ENCODE measurements around the gene DDIAS. TPM values are rescaled to one million over a fixed set of nuclear protein-coding genes. Genes with fewer than 3 reads are reported as not detected.
A peak's percentile ranks its signal among the peaks of the same experiment; 100 is the strongest.

The DDIAS gene
- total RNA-seq, 2 experiments from 2014 or later: 16.8 to 19.4 TPM

GRCh38 chr11:82865841-82866240 is 35.7 kb upstream of the DDIAS start:
- POLR2A ChIA-PET: no interaction called here
- CTCF ChIA-PET: interaction anchor here (3.2 kb wide), 1 partner anchor 15 kb away, joined by 20 read pairs; no protein-coding TSS in a partner anchor

DNA sequence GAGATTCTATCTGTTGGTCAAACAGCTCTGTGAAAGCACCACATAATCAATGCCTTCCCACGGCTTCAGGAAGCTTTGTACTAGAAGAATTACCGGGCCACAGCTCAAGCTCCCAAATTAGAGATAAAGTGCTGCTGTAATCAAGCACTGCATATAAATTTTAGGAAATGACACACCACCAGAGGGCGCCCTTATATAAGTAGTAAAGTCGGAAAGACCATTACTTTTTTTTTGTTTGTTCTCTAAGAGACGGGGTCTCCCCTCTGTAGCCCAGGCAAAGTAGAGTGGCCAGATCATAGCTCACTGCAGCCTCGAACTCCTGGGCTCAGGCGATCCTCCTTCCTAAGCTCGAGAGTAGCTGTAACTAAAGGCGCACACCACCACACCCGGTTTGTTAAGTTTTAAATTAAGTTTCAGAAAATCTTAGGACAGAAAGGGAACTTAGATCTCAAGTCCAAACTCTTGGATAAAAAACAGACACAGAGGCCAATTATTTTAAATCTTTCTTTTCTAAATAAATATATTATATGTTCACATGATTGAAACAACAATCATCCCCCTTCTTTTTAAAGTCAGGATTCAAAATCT is 33.9 kb upstream of the DDIAS start:
- ChIA-PET POLR2A (interaction anchor here (0.9 to 1.2 kb wide), 2 partner anchors 33 to 34 kb away, joined by 3 to 4 read pairs; partner anchors contain the start of genes DDIAS and PRCP), CTCF (interaction anchor here (0.6 to 3.2 kb wide), 82 partner anchors 8 to 955 kb away, joined by 3 to 51 read pairs (median 4); partner anchors contain the start of genes DDIAS, PCF11, PRCP and RAB30)
- Mint-ChIP-seq H3K36me3 (no peaks in the 10 kb centered on the region), H3K27me3 (no peaks in the 10 kb centered on the region), H3K9me3 (no peaks in the 10 kb centered on the region), H3K27ac (no peak overlapping the region), H3K4me3 (no peak overlapping the region), H3K4me1 (ENCODE audit: low read depth) (peaks cover 12% of the 10 kb centered on the region)
- peak; percentile 68 for DNase-seq
- intact Hi-C loops (cut with micrococcal nuclease): loop anchor here (1.0 to 10.0 kb wide), 6 partner anchors 28 to 953 kb away; partner anchors contain the start of gene DDIAS

More at GRCh38 chr11:82865841-82866240, 35.7 kb upstream of the DDIAS start:
- H3K9me3 Mint-ChIP-seq: no peaks in the 10 kb centered on the region
- H3K36me3 Mint-ChIP-seq: no peaks in the 10 kb centered on the region
- H3K27ac Mint-ChIP-seq: no peak overlapping the region
- H3K4me1 Mint-ChIP-seq (ENCODE audit: low read depth): peaks cover 8% of the 10 kb centered on the region
- H3K27me3 Mint-ChIP-seq: no peaks in the 10 kb centered on the region
- DNase-seq: no peak
- no peak overlapping the region for H3K4me3 Mint-ChIP-seq
- intact Hi-C loops (cut with micrococcal nuclease): loop anchor here (10.0 kb wide), 1 partner anchor 859 kb away; no protein-coding TSS in a partner anchor

- DNase-seq: no peak
- CTCF ChIA-PET: interaction anchor here (0.7 kb wide), 1 partner anchor 380 kb away, joined by 5 read pairs; no protein-coding TSS in a partner anchor
- POLR2A ChIA-PET: no interaction called here
- H3K4me3 Mint-ChIP-seq: no peak overlapping the region
- intact Hi-C loops (cut with micrococcal nuclease): loop anchor here (10.0 kb wide), 1 partner anchor 855 kb away; no protein-coding TSS in a partner anchor
- H3K27me3 Mint-ChIP-seq: no peaks in the 10 kb centered on the region
- peaks cover 25% of the 10 kb centered on the region for H3K4me1 Mint-ChIP-seq (ENCODE audit: low read depth)
- H3K36me3 Mint-ChIP-seq: no peaks in the 10 kb centered on the region
- no peak overlapping the region for H3K27ac Mint-ChIP-seq
- H3K9me3 Mint-ChIP-seq: no peaks in the 10 kb centered on the region
Observed at GRCh38 chr11:82869657-82870056, 31.9 kb upstream of the DDIAS start.

- H3K36me3 Mint-ChIP-seq: peaks cover 2% of the 10 kb centered on the region
- peaks cover 32% of the 10 kb centered on the region for H3K4me1 Mint-ChIP-seq (ENCODE audit: low read depth)
- ChIA-PET CTCF (no interaction called here), POLR2A (no interaction called here)
- peaks cover 3% of the 10 kb centered on the region for H3K9me3 Mint-ChIP-seq
- no peak for DNase-seq
- H3K27ac Mint-ChIP-seq: no peak overlapping the region
- intact Hi-C loops (cut with micrococcal nuclease): no loop called here
- no peaks in the 10 kb centered on the region for H3K27me3 Mint-ChIP-seq
- no peak overlapping the region for H3K4me3 Mint-ChIP-seq
Observed at GRCh38 chr11:82871646-82872045, 29.9 kb upstream of the DDIAS start.

DNA sequence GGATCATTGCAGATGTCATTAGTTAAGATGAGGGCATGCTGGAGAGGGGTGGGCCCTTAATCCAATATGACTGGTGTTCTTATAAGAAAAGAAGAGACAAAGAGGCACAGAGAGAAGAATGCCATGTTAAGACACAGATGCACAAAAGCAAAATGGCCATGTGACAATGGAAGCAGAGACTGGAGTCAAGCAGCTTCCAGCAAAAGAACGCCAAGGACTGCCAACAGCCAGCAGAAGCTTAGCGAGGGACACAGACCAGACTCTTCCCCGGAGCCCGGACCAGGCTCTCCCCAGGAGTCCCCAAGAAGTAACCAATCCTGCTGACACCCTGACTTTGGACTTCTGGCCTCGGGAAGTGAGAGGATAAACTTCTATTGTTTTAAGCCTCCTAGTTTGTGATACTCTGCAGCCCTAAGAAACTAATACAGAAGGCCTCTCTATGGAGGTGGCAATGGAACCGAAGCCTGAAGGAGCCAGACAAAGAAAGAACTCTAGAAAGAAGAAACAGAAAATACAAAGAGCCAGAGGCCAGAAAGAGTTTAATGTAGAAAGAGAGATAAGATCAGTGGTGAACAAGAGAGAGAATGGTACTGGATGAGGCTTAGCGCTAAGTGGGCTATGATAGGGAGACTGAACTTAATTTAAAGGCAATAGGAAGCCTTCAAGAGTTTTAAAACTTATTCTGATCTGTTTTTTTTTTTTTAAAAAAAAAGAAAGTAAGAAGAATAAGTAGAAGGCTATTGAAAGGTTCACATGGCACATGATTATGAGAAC is 29.0 kb upstream of the DDIAS start:
- Mint-ChIP-seq H3K4me1 (ENCODE audit: low read depth) (peaks cover 31% of the 10 kb centered on the region), H3K27ac (no peak overlapping the region), H3K4me3 (no peak overlapping the region), H3K36me3 (peaks cover 5% of the 10 kb centered on the region), H3K27me3 (no peaks in the 10 kb centered on the region), H3K9me3 (peaks cover 10% of the 10 kb centered on the region)
- intact Hi-C loops (cut with micrococcal nuclease): loop anchor here (1.0 kb wide), 1 partner anchor 29 kb away; the partner anchor contains the start of gene DDIAS
- no peak for DNase-seq
- ChIA-PET CTCF (no interaction called here), POLR2A (no interaction called here)

- H3K9me3 Mint-ChIP-seq: peaks cover 20% of the 10 kb centered on the region
- ChIA-PET POLR2A (interaction anchor here (1.4 kb wide), 1 partner anchor 27 kb away, joined by 6 read pairs; the partner anchor contains the start of gene DDIAS), CTCF (interaction anchor here (0.5 to 1.2 kb wide), 3 partner anchors 31 to 281 kb away, joined by 3 to 4 read pairs (median 3); no protein-coding TSS in a partner anchor)
- H3K36me3 Mint-ChIP-seq: peaks cover 7% of the 10 kb centered on the region
- peaks cover 29% of the 10 kb centered on the region for H3K4me1 Mint-ChIP-seq (ENCODE audit: low read depth)
- DNase-seq: no peak
- intact Hi-C loops (cut with micrococcal nuclease): loop anchor here (1.0 kb wide), 1 partner anchor 27 kb away; the partner anchor contains the start of gene DDIAS
- no peak overlapping the region for H3K4me3 Mint-ChIP-seq
- no peaks in the 10 kb centered on the region for H3K27me3 Mint-ChIP-seq
- peak overlapping the region; percentile 68 for H3K27ac Mint-ChIP-seq
Observed at GRCh38 chr11:82873919-82874333, 27.6 kb upstream of the DDIAS start.

DNA sequence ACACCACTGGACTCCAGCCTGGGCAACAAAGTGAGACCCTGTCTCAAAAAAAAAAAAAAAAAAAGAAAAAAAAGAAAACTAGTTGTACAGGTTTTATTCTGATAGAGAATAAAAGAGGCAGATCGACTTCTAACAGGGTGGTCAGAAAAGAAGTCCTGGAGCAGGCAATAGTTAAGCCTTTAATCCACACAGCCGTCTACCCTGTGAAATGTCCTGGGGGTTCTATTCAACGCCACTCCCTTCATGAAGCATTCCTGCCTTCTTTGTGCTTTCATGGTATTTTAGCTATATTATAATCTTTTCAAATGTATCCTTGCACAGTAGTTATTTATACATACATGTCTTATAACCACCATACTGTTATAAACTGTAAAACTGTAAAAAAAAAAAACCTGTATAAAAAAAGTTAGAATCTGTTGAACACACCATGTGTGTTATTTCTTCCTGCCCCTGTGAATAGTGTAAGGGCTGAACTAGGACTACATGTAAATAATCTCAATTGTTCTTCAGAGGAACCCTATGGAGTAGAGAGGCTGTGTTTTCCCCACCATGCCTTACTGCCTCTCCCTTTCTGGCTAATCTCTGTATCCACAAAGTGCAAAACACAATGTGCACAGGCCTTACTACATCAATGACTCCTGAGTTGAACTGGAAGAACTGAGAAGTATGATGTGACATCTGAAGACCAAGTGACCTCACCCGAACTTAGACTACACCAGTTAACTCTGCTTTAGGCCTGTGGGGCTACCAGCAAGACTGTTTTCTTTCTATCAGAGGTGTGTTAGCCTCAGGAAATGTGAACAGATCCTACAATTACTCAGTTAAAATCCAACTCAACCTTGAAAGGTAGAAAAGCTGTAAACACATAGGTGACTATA is 26.7 kb upstream of the DDIAS start:
- H3K27ac Mint-ChIP-seq: no peak overlapping the region
- H3K36me3 Mint-ChIP-seq: peaks cover 10% of the 10 kb centered on the region
- H3K9me3 Mint-ChIP-seq: peaks cover 24% of the 10 kb centered on the region
- intact Hi-C loops (cut with micrococcal nuclease): no loop called here
- CTCF ChIA-PET: interaction anchor here (0.5 to 1.2 kb wide), 2 partner anchors 30 to 280 kb away, joined by 3 to 4 read pairs; no protein-coding TSS in a partner anchor
- DNase-seq: no peak
- H3K4me1 Mint-ChIP-seq (ENCODE audit: low read depth): peaks cover 29% of the 10 kb centered on the region
- POLR2A ChIA-PET: interaction anchor here (1.4 kb wide), 1 partner anchor 26 kb away, joined by 6 read pairs; the partner anchor contains the start of gene DDIAS
- H3K27me3 Mint-ChIP-seq: no peaks in the 10 kb centered on the region
- H3K4me3 Mint-ChIP-seq: no peak overlapping the region

- no peak for DNase-seq
- H3K36me3 Mint-ChIP-seq: peaks cover 10% of the 10 kb centered on the region
- no peak overlapping the region for H3K27ac Mint-ChIP-seq
- ChIA-PET POLR2A (no interaction called here), CTCF (interaction anchor here (2.6 kb wide), 1 partner anchor 16 kb away, joined by 9 read pairs; no protein-coding TSS in a partner anchor)
- H3K9me3 Mint-ChIP-seq: peaks cover 10% of the 10 kb centered on the region
- no peaks in the 10 kb centered on the region for H3K27me3 Mint-ChIP-seq
- H3K4me1 Mint-ChIP-seq (ENCODE audit: low read depth): no peaks in the 10 kb centered on the region
- no peak overlapping the region for H3K4me3 Mint-ChIP-seq
- intact Hi-C loops (cut with micrococcal nuclease): no loop called here
Observed at GRCh38 chr11:82883853-82884252, 17.7 kb upstream of the DDIAS start.

DNA sequence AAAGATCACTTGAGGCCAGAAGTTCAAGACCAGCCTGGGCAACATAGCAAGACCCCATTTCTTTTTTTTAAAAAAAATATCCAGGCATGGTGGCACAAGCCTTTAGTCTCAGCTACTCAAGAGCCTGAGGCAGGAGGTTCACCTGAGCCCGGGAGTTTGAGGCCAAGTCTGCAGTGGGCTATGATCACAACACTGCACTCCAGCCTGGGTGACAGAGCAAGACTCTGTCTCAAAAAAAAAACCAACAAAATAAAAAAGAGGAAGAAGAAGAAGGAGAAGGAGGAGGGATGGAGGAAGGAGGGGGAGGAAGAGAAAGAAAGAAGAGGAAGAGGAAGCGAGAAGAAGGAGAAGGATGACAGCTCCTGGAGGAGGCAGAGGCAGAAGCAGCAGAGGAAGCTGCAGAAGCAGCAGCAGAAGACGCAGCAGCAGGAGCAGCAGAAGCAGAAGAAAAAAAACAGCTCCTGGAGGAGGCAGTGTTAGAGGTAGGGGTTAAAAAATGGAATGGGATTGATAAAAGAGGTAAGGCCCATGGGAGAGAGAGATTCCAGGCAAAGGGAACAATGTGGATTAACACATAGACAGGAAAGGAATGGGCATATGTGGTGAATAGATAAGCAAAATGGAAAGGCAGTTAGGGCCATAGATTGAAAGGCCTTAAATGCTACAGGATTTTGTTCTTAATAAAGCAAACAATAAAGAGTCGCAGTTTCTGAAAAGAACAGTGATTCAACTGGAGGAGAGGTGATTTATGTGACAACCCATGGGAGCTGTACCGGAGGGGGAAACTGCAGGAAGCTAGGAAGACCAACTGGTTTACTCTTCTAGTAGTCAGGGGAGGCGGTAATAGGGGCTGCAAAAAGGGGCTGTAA is 12.2 kb upstream of the DDIAS start:
- CTCF ChIA-PET: interaction anchor here (0.9 kb wide), 1 partner anchor 22 kb away, joined by 4 read pairs; no protein-coding TSS in a partner anchor
- Mint-ChIP-seq H3K4me3 (no peak overlapping the region), H3K27ac (no peak overlapping the region), H3K27me3 (no peaks in the 10 kb centered on the region), H3K36me3 (no peaks in the 10 kb centered on the region), H3K9me3 (no peaks in the 10 kb centered on the region), H3K4me1 (ENCODE audit: low read depth) (no peaks in the 10 kb centered on the region)
- POLR2A ChIA-PET: no interaction called here
- no peak for DNase-seq
- intact Hi-C loops (cut with micrococcal nuclease): no loop called here

DNA sequence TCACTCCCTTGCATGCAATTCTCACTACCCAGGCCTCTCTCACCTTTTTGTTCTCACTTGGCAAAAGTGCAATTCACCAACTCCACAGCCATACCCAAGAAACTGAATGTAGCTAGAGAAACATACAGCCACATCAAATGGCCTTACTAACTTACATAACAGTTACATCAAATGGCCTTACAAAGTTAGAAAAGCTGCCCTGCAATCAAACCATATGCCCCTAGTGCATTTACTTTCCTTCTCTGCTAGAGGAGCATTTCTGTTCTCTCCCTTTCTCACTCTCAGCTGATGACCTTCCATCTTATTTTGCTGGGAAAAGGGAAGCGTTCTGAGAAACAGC is 11.6 kb upstream of the DDIAS start:
- ChIA-PET POLR2A (no interaction called here), CTCF (interaction anchor here (0.9 kb wide), 1 partner anchor 23 kb away, joined by 4 read pairs; no protein-coding TSS in a partner anchor)

DNA sequence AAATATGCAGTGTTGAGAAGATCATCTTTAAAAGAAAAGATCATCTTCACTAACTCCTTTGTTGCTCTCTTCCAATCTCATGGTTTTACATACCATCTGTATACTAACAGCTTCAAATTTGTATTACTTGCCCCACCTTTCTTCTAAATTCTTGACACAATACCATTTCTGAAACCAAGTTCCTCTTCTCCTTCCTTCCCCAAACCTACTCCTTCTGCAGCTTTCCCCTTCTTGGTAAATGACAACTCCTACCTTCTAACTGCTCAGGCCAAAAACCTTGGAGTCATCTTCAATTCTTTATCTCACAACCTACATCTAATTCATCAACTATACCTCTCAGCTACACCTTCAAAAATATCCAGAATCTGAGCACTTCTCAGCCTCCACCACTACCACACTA is 10.6 kb upstream of the DDIAS start:
- H3K36me3 Mint-ChIP-seq: no peaks in the 10 kb centered on the region
- no peaks in the 10 kb centered on the region for H3K27me3 Mint-ChIP-seq
- no peaks in the 10 kb centered on the region for H3K9me3 Mint-ChIP-seq
- H3K4me1 Mint-ChIP-seq (ENCODE audit: low read depth): peaks cover 2% of the 10 kb centered on the region
- POLR2A ChIA-PET: interaction anchor here (1.0 kb wide), 1 partner anchor 201 kb away, joined by 3 read pairs; no protein-coding TSS in a partner anchor
- CTCF ChIA-PET: interaction anchor here (0.8 kb wide), 1 partner anchor 24 kb away, joined by 6 read pairs; no protein-coding TSS in a partner anchor
- no peak overlapping the region for H3K27ac Mint-ChIP-seq
- DNase-seq: no peak
- H3K4me3 Mint-ChIP-seq: no peak overlapping the region
- intact Hi-C loops (cut with micrococcal nuclease): no loop called here

More for the DNA sequence above, 11.6 kb upstream of the DDIAS start:
- Mint-ChIP-seq H3K27me3 (no peaks in the 10 kb centered on the region), H3K27ac (no peak overlapping the region), H3K4me3 (no peak overlapping the region), H3K4me1 (ENCODE audit: low read depth) (no peaks in the 10 kb centered on the region), H3K9me3 (no peaks in the 10 kb centered on the region), H3K36me3 (no peaks in the 10 kb centered on the region)
- DNase-seq: no peak
- intact Hi-C loops (cut with micrococcal nuclease): no loop called here

All from activated CD4-positive, alpha-beta memory T cell treated with anti-CD3 and anti-CD28 coated beads for 36 hours (primary cell).